Measurements from ENCODE around the gene KRTAP5-3.

GRCh38 chr11:1656061-1656441 lies 47.8 kb upstream of the KRTAP5-3 start:
- TF ChIP-seq JUND (IDR thresholded peaks at IDR 0.05; ENCODE audit: low read length) (no peak), CTBP2 (IDR thresholded peaks at IDR 0.05; ENCODE audit: borderline replicate concordance, insufficient read depth, insufficient read length, low read length) (no peak), KDM1A (IDR thresholded peaks at IDR 0.05; ENCODE audit: borderline replicate concordance, low read length) (no peak), CBX5 (IDR thresholded peaks at IDR 0.05; ENCODE audit: low read depth, low read length) (no peak), JUN (IDR thresholded peaks at IDR 0.05; ENCODE audit: low read depth, low read length) (no peak), HDAC6 (IDR thresholded peaks at IDR 0.05; ENCODE audit: low read depth, low read length) (no peak), CTCF (IDR thresholded peaks at IDR 0.05; ENCODE audit: control extremely low read depth in 1 of 3, insufficient read depth in 1 of 3, low read depth in 1 of 3, low read length in 3 of 3) (no peak), EP300 (IDR thresholded peaks at IDR 0.05; ENCODE audit: borderline replicate concordance in 1 of 2, low read depth in 2 of 2, low read length in 2 of 2) (no peak)

Data from H1 (cell line).